Hematopoietic multipotent progenitor cell treated with erythropoietin and hydrocortisone succinate and interleukin-3 and kit ligand, for 6 days (in vitro differentiated cells): ENCODE measurements around the gene ADAM10.

ENCODE experiments used
- DNase-seq: peaks from one replicate; pipeline ENCODE4 v3.0.0-alpha.2; 2015

The ADAM10 gene

GRCh38 chr15:58752716-58753115 lies 3.2 kb upstream of the ADAM10 start:
- DNase-seq: no peak

GRCh38 chr15:58748852-58749531 lies 515 bp downstream of the ADAM10 start:
- DNase-seq: no peak

- peak; percentile 73 for DNase-seq
Measured at GRCh38 chr15:58748040-58748851, 1.3 kb downstream of the ADAM10 start.

- no peak for DNase-seq
Measured at GRCh38 chr15:58746174-58746573, 3.3 kb downstream of the ADAM10 start.

- DNase-seq: no peak
Measured at GRCh38 chr15:58742819-58743502, 6.5 kb downstream of the ADAM10 start.

- DNase-seq: no peak
Measured at GRCh38 chr15:58742022-58742813, 7.3 kb downstream of the ADAM10 start.

GRCh38 chr15:58741032-58741431 lies 8.5 kb downstream of the ADAM10 start:
- no peak for DNase-seq

GRCh38 chr15:58740436-58740835 lies 9.1 kb downstream of the ADAM10 start:
- no peak for DNase-seq

- DNase-seq: peak; percentile 38
Measured at GRCh38 chr15:58738046-58738707, 11.3 kb downstream of the ADAM10 start.

- no peak for DNase-seq
Measured at GRCh38 chr15:58737298-58737697, 12.2 kb downstream of the ADAM10 start.

- no peak for DNase-seq
Measured at GRCh38 chr15:58736018-58736643, 13.4 kb downstream of the ADAM10 start.

GRCh38 chr15:58734859-58735258 lies 14.6 kb downstream of the ADAM10 start:
- no peak for DNase-seq

- DNase-seq: peak; percentile 66
Measured at GRCh38 chr15:58732625-58733363, 16.7 kb downstream of the ADAM10 start.

- DNase-seq: peak; percentile 50
Measured at GRCh38 chr15:58731756-58732535, 17.6 kb downstream of the ADAM10 start.

- no peak for DNase-seq
Measured at GRCh38 chr15:58726867-58727266, 22.6 kb downstream of the ADAM10 start.

GRCh38 chr15:58724466-58724865 lies 25.0 kb downstream of the ADAM10 start:
- DNase-seq: peak; percentile 59

- no peak for DNase-seq
Measured at GRCh38 chr15:58717357-58717756, 32.1 kb downstream of the ADAM10 start.

GRCh38 chr15:58716027-58716426 lies 33.5 kb downstream of the ADAM10 start:
- no peak for DNase-seq

- DNase-seq: no peak
Measured at GRCh38 chr15:58715266-58715917, 34.1 kb downstream of the ADAM10 start.

- no peak for DNase-seq
Measured at GRCh38 chr15:58710701-58711100, 38.8 kb downstream of the ADAM10 start.
